ENCODE results near the gene DUS2.

DNA sequence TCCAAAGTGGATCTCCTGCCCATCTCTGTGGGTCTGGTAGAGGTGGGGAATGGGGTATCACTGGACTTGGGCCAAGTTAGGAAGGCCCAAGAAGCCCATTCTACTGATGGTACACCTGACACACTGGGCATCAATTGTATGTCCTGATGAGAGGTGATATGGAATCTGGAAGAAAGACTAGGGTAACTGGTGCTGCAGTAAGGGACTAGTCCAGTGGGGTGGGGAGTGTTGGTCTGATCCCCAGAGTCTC lies 56.2 kb downstream of the DUS2 start:
- TF ChIP-seq CTCF (IDR thresholded peaks at IDR 0.05), result no peak
- TF ChIP-seq EP300 (IDR thresholded peaks at IDR 0.05), result no peak

All from esophagus muscularis mucosa (tissue), 3 donors.